ENCODE measurements around the gene SYPL2.

Gene SYPL2

DNA sequence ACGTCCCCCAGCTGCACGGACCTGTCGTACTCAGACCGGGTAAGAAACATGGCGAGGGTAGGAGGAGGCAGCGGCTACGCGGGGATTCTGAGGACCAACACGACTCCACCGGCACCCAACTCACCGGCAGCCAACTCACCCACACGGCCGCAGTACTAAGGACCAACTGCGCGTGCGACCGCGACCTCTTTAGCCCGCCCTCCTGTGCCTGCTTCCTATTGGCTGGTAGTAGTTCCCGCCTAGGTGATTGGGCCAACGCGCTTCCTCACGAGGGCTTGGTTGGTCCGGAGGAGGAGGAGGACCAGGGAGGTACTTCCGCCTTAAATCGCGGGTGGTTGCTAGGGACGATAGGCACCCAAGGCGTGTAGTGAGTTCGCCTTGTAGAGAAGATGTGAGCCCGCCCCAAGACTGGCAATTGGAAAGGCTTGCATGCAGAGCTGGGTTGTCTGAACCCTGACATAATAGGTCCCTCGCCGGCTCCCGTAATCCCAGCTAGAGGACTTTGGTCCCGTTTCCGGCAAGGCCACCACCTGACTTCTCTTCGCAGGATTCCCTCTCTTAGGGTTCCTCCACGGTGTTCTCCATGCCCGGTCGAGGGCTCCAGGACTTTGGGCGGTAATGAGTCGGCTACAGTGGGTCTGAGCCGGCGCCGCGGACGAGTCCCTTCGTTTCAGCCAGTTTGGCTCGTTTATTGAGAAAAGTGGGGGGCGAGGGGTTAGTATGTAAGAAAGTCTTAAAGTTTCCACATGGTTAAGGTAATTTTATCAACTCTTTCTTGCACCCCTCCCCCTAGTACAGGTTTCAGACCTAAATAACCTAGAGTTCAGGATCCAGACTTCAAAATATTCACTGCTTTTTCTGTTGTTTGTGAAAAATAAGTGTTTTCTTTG, 39.8 kb upstream of the SYPL2 start, which contains the start of gene PSMA5:
TSS of gene PSMA5 (minus strand) at position 168 of the 890 bp plus-strand sequence. CDS start at position 50, 118 bp downstream.
- H3K9ac ChIP-seq (ENCODE audit: low read depth, low read length), result peak within 1 kb of the TSS; percentile 68
- DNase-seq, result peak; percentile 98
- peak within 1 kb of the TSS; percentile 81 for H2AFZ ChIP-seq (ENCODE audit: low read depth, low read length)
- peaks cover 39% of the 10 kb centered on the region for H3K4me1 ChIP-seq (ENCODE audit: insufficient read depth, low read length)
- H3K27me3 ChIP-seq (ENCODE audit: insufficient read depth, low read length, poor library complexity), result no peaks in the 10 kb centered on the region
- ATAC-seq (ENCODE audit: insufficient read depth, low read depth), result peak; percentile 94
- H3K4me2 ChIP-seq (ENCODE audit: insufficient read depth, low read length), result peak within 1 kb of the TSS; percentile 81
- peaks cover 30% of the 10 kb centered on the region; the same call in 1 of the 2 replicates for H4K20me1 ChIP-seq (ENCODE audit: insufficient read depth, low read length)
- peak within 1 kb of the TSS; percentile 76 for H3K27ac ChIP-seq (ENCODE audit: low read length)
- TF ChIP-seq CTCF (IDR thresholded peaks at IDR 0.05; ENCODE audit: borderline replicate concordance, extremely low read depth, low read length, poor library complexity, severe bottlenecking) (peak; percentile 2), EZH2 (IDR thresholded peaks at IDR 0.05; ENCODE audit: borderline replicate concordance, low read depth, low read length, severe bottlenecking) (no peak)
- peak within 1 kb of the TSS; percentile 51 to 67 for H3K4me3 ChIP-seq (ENCODE audit: low read depth in 1 of 2, low read length in 2 of 2)
- peaks cover 24% of the 10 kb centered on the region for H3K36me3 ChIP-seq (ENCODE audit: insufficient read depth, low read length)
- H3K9me3 ChIP-seq (ENCODE audit: insufficient read depth, low read length, severe bottlenecking), result no peaks in the 10 kb centered on the region
- H3K79me2 ChIP-seq (ENCODE audit: insufficient read depth, low read length), result peaks cover 55% of the 10 kb centered on the region

GRCh38 chr1:109427171-109427467, 39.2 kb upstream of the SYPL2 start:
- H3K9me3 ChIP-seq (ENCODE audit: insufficient read depth, low read length, severe bottlenecking), result no peaks in the 10 kb centered on the region
- peak overlapping the region; percentile 81 for H2AFZ ChIP-seq (ENCODE audit: low read depth, low read length)
- H3K36me3 ChIP-seq (ENCODE audit: insufficient read depth, low read length), result peaks cover 18% of the 10 kb centered on the region
- peak overlapping the region; percentile 76 for H3K27ac ChIP-seq (ENCODE audit: low read length)
- H3K9ac ChIP-seq (ENCODE audit: low read depth, low read length), result peak overlapping the region; percentile 68
- peaks cover 26% of the 10 kb centered on the region; the same call in 1 of the 2 replicates for H4K20me1 ChIP-seq (ENCODE audit: insufficient read depth, low read length)
- peaks cover 49% of the 10 kb centered on the region for H3K79me2 ChIP-seq (ENCODE audit: insufficient read depth, low read length)
- ATAC-seq (ENCODE audit: insufficient read depth, low read depth) (no peak), DNase-seq (no peak)
- no peaks in the 10 kb centered on the region for H3K27me3 ChIP-seq (ENCODE audit: insufficient read depth, low read length, poor library complexity)
- H3K4me3 ChIP-seq (ENCODE audit: low read depth in 1 of 2, low read length in 2 of 2), result peak overlapping the region; percentile 51 to 67
- H3K4me1 ChIP-seq (ENCODE audit: insufficient read depth, low read length), result peaks cover 39% of the 10 kb centered on the region
- H3K4me2 ChIP-seq (ENCODE audit: insufficient read depth, low read length), result peak overlapping the region; percentile 81
- no peak for TF ChIP-seq CTCF (IDR thresholded peaks at IDR 0.05; ENCODE audit: borderline replicate concordance, extremely low read depth, low read length, poor library complexity, severe bottlenecking)
- no peak for TF ChIP-seq EZH2 (IDR thresholded peaks at IDR 0.05; ENCODE audit: borderline replicate concordance, low read depth, low read length, severe bottlenecking)

- Histone ChIP-seq H3K4me1 (ENCODE audit: insufficient read depth, low read length) (peaks cover 8% of the 10 kb centered on the region), H3K9ac (ENCODE audit: low read depth, low read length) (no peak overlapping the region), H3K27ac (ENCODE audit: low read length) (no peak overlapping the region), H3K9me3 (ENCODE audit: insufficient read depth, low read length, severe bottlenecking) (no peaks in the 10 kb centered on the region), H3K27me3 (ENCODE audit: insufficient read depth, low read length, poor library complexity) (no peaks in the 10 kb centered on the region), H4K20me1 (ENCODE audit: insufficient read depth, low read length) (no peaks in the 10 kb centered on the region), H3K4me3 (ENCODE audit: low read depth in 1 of 2, low read length in 2 of 2) (no peak overlapping the region), H2AFZ (ENCODE audit: low read depth, low read length) (no peak overlapping the region), H3K4me2 (ENCODE audit: insufficient read depth, low read length) (no peak overlapping the region), H3K79me2 (ENCODE audit: insufficient read depth, low read length) (peaks cover under 1% of the 10 kb centered on the region; the same call in 1 of the 2 replicates), H3K36me3 (ENCODE audit: insufficient read depth, low read length) (no peaks in the 10 kb centered on the region)
- ATAC-seq (ENCODE audit: insufficient read depth, low read depth) (no peak), DNase-seq (no peak)
- no peak for TF ChIP-seq EZH2 (IDR thresholded peaks at IDR 0.05; ENCODE audit: borderline replicate concordance, low read depth, low read length, severe bottlenecking)
Observed at GRCh38 chr1:109432336-109432735, 34.0 kb upstream of the SYPL2 start.

DNA sequence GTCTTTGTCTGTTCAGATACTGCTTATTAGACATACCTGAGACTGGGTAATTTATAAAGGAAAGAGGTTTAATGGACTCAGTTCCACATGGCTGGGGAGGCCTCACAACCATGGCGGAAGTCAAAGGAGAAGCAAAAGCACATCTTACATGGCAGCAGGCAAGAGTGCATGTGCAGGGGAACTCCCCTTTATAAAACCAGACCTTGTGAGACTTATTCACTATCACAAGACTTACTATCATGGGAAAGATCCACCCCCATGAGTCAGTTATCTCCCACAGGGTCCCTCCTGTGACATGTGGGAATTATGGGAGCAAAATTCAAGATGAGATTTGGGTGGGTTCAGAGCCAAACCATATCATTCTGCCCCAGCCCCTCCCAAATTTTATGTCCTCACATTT, 33.0 kb upstream of the SYPL2 start:
- H3K4me3 ChIP-seq (ENCODE audit: low read depth in 1 of 2, low read length in 2 of 2), result no peak overlapping the region
- H3K27me3 ChIP-seq (ENCODE audit: insufficient read depth, low read length, poor library complexity), result no peaks in the 10 kb centered on the region
- no peaks in the 10 kb centered on the region for H3K36me3 ChIP-seq (ENCODE audit: insufficient read depth, low read length)
- no peak for ATAC-seq (ENCODE audit: insufficient read depth, low read depth)
- H3K9ac ChIP-seq (ENCODE audit: low read depth, low read length), result no peak overlapping the region
- no peak for DNase-seq
- H3K79me2 ChIP-seq (ENCODE audit: insufficient read depth, low read length), result no peaks in the 10 kb centered on the region
- H3K27ac ChIP-seq (ENCODE audit: low read length), result no peak overlapping the region
- TF ChIP-seq EZH2 (IDR thresholded peaks at IDR 0.05; ENCODE audit: borderline replicate concordance, low read depth, low read length, severe bottlenecking), result no peak
- TF ChIP-seq CTCF (IDR thresholded peaks at IDR 0.05; ENCODE audit: borderline replicate concordance, extremely low read depth, low read length, poor library complexity, severe bottlenecking), result no peak
- no peak overlapping the region for H2AFZ ChIP-seq (ENCODE audit: low read depth, low read length)
- no peaks in the 10 kb centered on the region for H3K4me1 ChIP-seq (ENCODE audit: insufficient read depth, low read length)
- H3K4me2 ChIP-seq (ENCODE audit: insufficient read depth, low read length), result no peak overlapping the region
- no peaks in the 10 kb centered on the region for H4K20me1 ChIP-seq (ENCODE audit: insufficient read depth, low read length)
- H3K9me3 ChIP-seq (ENCODE audit: insufficient read depth, low read length, severe bottlenecking), result no peaks in the 10 kb centered on the region
